HS-27A (cell line): Measurements from ENCODE around the gene EREG.

Source experiments
- DNase-seq: peaks from one replicate; pipeline ENCODE4 v3.0.0-alpha.2; 2012; ENCODE audit warnings: low read depth, missing footprints

Gene EREG

GRCh38 chr4:74344031-74344430, 20.9 kb upstream of the EREG start:
- no peak for DNase-seq

- DNase-seq, result no peak
Measured at GRCh38 chr4:74353858-74354257, 11.1 kb upstream of the EREG start.

DNA sequence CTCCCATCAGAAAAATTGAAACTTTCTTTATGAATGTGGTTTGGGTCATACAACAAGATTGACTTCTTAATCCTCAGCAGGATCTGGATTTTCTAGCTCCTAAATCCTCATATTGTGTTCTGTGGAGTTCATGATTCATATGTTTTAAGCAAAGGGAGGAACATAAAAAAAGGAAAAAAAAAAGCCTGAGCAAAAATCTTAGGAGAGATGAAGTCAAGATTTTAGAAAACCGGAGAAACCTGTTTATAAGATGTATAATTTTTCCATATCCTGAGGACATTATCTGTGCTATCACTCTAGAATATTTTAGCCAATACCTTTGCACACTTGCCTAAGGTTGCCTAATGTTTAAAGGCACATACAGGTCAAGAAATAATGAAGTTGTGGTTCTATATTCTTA, 7.0 kb upstream of the EREG start:
- no peak for DNase-seq

DNA sequence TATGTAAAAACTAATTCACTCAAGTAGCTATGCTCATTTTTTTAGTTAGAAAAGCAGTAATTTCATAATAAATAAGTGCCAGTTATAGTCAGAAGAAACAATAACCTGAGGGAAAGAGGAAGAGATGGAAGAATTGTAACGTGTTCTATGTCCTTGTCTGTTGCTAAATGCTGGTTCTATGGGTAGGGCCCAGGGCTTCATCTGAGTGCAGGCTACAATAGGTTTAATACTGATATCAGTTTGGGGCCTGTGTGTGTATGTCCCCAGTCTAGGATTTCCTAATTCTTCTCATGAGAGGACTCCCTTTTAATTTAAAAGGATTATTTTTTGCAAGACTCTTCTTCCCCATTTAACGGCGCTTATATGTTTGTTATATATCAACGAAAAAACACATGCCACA, 3.3 kb upstream of the EREG start:
- no peak for DNase-seq

DNA sequence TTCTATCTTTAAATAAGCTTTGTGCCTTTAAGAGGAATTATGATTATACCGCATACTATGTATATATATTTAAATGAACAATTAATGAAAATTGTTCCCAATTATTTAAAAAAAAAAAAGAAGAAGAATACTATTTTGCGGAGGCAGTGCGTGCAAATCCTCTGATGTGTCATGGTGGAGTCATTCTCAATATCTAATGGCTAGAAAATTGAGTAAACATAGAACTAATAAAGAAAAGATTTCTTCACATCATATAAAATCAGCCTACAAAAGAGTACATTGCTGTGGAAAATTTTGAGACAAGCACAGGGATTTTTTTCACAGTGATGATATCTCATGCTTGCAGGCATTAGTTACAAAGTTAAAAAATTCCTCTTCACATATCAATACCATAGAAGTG, 2.6 kb upstream of the EREG start:
- DNase-seq, result no peak

- DNase-seq, result no peak
Measured at GRCh38 chr4:74364256-74364651, 691 bp upstream of the EREG start.

DNA sequence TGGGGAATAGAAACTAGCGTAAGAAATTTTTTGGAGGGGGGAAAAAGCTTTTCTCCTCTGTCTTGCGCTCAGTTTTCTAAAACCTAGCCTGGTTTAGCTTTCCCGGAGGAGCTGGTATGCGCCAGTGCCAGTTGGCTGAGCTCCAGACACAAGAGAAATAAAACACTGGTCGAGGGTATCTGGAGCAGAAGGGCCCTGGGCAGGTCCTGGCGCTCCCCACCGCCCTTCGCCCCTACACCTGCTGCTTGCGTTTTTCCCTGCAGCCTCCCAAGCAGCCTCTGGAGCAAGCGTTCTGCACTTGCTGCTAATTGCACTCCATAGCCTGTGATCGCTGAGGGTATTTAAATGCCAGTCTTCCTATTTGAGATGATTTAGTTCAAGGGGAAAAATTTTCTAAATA, 816 bp downstream of the EREG start:
- no peak for DNase-seq

DNA sequence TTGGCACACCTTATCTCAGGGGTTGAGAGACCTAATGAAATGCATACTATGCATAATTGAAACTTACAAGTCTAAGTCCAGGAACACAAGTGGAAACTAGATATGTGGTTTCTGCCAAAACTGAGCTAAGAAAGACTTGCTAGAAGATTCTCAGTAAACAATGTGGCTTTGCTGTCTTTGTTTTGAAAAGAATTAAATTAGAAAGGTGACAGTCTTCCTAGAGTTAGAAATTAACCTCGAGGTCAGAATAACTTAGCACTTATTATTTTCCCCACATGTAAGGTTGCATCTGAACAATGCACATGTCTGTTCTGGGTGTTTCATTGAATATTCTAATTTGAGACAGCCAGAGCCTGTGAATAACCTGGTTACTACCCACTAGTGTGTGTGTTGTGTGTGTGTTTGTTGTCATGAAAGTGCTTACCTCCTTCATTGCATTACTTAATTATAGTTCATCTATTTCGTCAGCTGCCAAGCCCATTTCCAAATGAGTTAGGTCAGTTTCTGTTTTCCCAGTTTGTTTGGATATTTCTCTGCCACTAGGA, 1.5 kb downstream of the EREG start:
- no peak for DNase-seq

DNA sequence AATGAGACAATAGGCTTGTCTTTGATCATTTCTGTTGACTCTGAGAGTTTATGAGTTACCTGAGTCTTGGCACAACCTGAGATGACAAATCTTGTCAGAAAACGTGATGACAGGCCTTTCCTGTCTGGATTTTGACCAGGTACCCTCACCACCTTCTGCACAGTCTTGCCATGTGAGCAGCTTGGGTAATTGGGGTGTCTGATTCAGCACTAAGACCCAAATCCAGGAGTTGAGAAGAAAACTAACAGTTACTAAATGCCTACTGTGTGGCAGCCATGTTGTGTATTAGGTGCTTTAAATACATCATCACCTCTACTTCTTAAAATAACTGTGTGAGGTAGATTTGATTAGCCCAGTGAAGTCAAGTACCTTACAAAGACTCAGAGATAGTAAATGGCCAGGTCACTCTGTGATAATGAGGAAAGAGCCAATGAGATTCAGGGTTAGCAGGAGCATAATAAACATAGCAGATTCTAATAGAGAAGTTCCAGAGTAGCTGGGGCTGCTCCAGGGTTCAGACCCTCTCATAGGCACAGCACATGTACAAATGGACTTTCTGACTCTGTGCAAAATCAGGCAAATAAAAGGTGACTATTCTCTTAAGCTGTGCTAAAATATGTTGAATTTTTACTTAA, 2.8 kb downstream of the EREG start:
- no peak for DNase-seq

GRCh38 chr4:74368596-74368995, 3.7 kb downstream of the EREG start:
- no peak for DNase-seq

GRCh38 chr4:74369855-74370254, 4.9 kb downstream of the EREG start:
- no peak for DNase-seq

DNA sequence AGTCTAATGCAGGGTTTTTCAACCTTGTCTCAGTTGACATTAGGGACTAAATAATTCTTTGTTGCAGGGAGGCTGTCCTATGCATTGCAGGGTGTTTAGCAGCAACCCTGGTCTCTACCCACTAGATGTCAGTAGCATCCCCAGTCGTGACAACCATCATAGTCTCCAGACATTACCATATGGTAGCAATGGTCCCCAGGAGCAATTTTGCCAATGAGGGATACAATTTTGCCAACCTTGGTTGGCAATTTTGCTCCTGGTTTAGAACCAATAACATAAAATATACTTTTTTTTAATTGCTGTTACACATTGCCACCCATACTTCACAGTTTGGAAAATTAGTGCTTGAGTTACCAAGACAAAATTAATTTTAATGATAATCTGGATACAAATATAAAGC, 6.0 kb downstream of the EREG start:
- DNase-seq, result peak; percentile 50

GRCh38 chr4:74374128-74374527, 9.2 kb downstream of the EREG start:
- no peak for DNase-seq

GRCh38 chr4:74374561-74375327, 9.8 kb downstream of the EREG start:
- DNase-seq, result peak; percentile 90

- DNase-seq, result no peak
Measured at GRCh38 chr4:74375824-74376426, 11.0 kb downstream of the EREG start.

GRCh38 chr4:74376888-74377483, 12.0 kb downstream of the EREG start:
- DNase-seq, result no peak

DNA sequence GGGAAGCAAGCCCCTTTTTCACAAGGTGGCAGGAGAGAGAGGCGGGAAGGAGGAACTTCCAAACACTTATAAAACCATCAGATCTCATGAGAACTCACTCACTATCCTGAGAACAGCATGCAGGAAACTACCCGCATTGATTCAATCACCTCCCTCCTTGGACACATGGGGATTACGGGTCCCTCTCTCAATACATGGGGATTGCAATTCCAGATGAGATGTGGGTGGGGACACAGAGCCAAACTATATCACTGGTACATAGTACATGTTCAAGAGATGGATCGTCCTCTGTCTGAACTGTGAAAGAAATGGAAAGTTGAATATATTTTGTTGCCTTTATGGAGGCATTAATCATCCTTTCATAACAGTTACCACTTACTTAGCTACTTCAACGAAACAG, 12.8 kb downstream of the EREG start:
- DNase-seq, result no peak

- no peak for DNase-seq
Measured at GRCh38 chr4:74378573-74378972, 13.6 kb downstream of the EREG start.

GRCh38 chr4:74379912-74380311, 15.0 kb downstream of the EREG start:
- DNase-seq, result no peak

GRCh38 chr4:74385386-74385785, 20.4 kb downstream of the EREG start:
- no peak for DNase-seq

- no peak for DNase-seq
Measured at GRCh38 chr4:74386159-74386558, 21.2 kb downstream of the EREG start.

- no peak for DNase-seq
Measured at GRCh38 chr4:74387790-74388189, 22.8 kb downstream of the EREG start.

DNA sequence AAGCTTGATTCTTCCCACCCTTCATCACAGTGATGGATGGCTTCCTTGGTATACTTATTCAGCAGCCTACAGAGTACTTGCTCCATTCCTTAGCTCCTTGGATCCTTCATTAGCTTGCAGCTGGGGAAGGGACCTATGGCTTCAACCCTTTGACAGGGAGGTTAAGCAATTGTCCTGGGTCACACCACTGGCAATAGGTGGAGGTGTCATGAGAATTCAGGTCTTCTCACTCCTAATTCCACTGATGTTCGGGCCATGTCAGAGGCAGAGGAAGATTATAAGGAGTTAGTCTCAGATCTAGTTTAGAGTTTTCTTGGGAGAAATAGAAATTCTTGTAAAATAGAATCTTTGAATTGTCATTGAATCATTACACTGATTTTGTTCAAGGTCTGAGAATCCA, 24.5 kb downstream of the EREG start:
- DNase-seq, result no peak
